HUES64 (cell line): ENCODE measurements around the gene TKT.
A peak's percentile ranks its signal among the peaks of the same experiment; 100 is the strongest.
"Not testable (repeated sequence)": the region's sequence is repeated elsewhere in the genome, so short reads cannot be mapped to it uniquely, and the experiment has no call there.

ENCODE experiments used
- H3K27ac ChIP-seq: 2 replicates; pipeline ENCODE4 v1.7.0; 2013; ENCODE audit warnings: low read depth, low read length, inconsistent platforms
- H3K27me3 ChIP-seq: 2 replicates; pipeline ENCODE4 v1.6.1; 2013; ENCODE audit warnings: mild to moderate bottlenecking, low read length; ENCODE audit not compliant: insufficient read depth
- H3K36me3 ChIP-seq: 2 replicates; pipeline ENCODE4 v1.6.1; 2013; ENCODE audit warnings: mild to moderate bottlenecking, low read length; ENCODE audit not compliant: insufficient read depth
- H3K4me1 ChIP-seq: 2 replicates; pipeline ENCODE4 v1.6.1; 2013; ENCODE audit warnings: mild to moderate bottlenecking, low read length, moderate library complexity; ENCODE audit not compliant: insufficient read depth
- H3K4me3 ChIP-seq: 2 replicates; pipeline ENCODE4 v1.5.1; 2013; ENCODE audit warnings: mild to moderate bottlenecking, low read length, moderate library complexity
- H3K9ac ChIP-seq: 2 replicates; pipeline ENCODE4 v1.6.1; 2013; ENCODE audit warnings: mild to moderate bottlenecking, low read depth, low read length
- H3K9me3 ChIP-seq: 2 replicates; pipeline ENCODE4 v1.6.1; 2013; ENCODE audit warnings: low read depth, low read length; ENCODE audit not compliant: insufficient read depth
- WGBS: fragments of 150-250, 120-280 bp; methylation state at CpG from one replicate; pipeline ENCODE4 v1.1.7; 2013; ENCODE audit warnings: missing lambda C conversion rate; 5-methylcytosine and 5-hydroxymethylcytosine counted together

TKT gene

DNA sequence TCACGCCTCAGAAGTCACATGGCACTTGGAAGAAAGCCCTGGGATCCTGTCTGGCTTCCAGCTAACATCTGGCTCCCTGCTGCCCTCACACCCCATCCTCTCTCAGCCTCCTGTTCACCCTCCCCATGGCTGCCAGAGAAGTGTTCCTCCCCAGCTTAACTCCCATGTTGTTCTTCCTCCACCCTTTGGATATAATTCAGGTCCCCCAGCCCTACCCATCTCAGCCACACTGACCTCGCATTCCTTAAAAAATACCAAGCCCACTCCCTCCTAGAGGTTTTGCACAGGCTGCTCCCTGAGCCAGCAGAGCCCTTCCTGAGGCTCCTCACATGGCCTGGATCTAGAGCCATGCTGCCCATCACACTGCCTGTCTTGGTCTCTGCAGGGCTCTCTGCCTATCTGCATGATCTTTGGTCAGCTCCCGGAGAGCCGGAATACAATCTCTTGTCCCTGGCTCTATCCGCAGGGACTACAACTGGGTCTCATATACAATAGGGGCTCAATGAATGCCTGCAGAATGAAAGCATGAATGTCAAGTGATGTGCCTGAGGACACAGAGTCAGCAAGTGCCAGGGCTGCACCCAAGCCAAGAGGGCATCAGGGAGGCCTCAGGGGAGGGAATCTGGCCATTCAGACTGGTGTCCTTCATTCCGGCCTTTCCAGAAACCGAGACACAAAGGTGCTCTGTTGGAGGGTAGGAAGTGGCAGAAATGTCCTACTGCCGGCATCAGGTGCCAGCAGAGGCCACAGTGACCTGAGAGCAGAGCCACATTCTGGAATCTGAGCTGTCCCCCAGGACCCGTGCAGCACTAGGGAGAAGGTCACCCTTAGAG, 3.8 kb upstream of the TKT start:
- Histone ChIP-seq H3K9ac (peak overlapping the region; percentile 39), H3K27me3 (no peaks in the 10 kb centered on the region), H3K9me3 (no peaks in the 10 kb centered on the region), H3K4me1 (peaks cover 23% of the 10 kb centered on the region), H3K36me3 (no peaks in the 10 kb centered on the region), H3K4me3 (no peak overlapping the region), H3K27ac (peak overlapping the region; percentile 83; the same call in 1 of the 2 replicates)
- 65% methylated on average over 9 of the region's 9 CpGs for WGBS

DNA sequence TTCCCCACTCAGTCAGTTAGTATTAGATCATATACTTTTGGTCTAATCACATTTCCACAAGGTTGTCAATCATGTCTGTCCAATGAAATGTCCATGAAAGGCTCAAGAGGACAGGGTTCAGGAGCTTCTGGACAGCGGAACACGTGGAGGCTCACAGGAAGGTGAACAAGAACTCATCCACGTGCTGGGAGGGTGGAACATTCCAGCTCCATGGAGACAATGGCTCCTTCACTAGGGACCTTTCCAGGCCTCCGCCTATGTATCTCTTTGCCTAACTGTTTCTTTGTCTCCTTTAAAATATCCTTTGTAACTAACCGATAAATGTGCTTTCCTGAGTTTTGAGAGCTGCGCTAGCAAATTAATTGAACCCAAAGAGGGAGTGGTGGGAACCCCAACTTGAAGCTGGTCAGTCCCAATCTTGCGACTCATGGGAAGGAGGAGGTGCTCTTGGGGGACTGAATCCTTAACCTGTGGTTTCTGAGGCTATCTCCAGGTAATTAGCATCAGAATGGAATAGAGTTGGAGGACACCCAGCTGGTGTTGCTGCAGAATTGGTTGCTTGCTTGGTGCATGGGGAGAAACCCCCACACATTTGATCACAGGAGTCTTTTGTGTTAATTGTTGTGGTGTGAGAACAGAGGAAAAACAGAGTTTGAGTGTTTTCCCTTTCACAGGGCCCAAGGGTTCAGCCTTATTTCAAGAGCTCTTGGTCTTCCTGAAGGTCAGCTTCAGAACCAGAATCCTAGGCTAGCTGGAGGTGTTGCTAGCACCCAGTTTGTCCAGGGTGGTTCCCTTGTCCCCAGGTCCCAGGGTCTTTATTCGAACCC, 3.0 kb upstream of the TKT start:
- Histone ChIP-seq H3K9ac (peak overlapping the region; percentile 39), H3K36me3 (no peaks in the 10 kb centered on the region), H3K9me3 (no peaks in the 10 kb centered on the region), H3K27ac (peak overlapping the region; percentile 83; the same call in 1 of the 2 replicates), H3K4me3 (0 out of 2 replicates have a peak overlapping the region, but pooled peaks have one; percentile 4), H3K27me3 (no peaks in the 10 kb centered on the region), H3K4me1 (peaks cover 26% of the 10 kb centered on the region)
- 55% methylated on average over 8 of the region's 8 CpGs for WGBS

DNA sequence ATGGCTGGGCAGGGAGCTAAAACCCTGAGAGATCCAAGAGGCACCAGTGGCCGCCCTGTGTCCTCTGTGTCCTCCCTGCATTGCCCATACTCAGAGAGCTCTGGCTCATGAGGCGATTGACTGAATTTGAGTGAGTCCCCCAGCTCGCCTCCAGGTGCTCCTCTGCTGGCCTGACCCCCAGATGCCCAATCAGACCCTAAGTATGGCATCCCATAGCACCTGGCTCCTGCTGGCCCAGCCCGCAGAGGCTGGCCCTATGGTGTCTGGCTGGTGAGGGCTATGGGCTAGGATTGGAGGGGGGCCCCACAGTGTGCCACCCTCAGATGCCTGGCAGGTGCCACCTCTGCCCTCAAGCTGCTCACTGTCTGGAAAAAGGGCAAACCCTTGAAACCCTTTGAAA, 1.6 kb upstream of the TKT start:
- H3K36me3 ChIP-seq, result no peaks in the 10 kb centered on the region; the same call in 1 of the 2 replicates
- peaks cover 30% of the 10 kb centered on the region for H3K4me1 ChIP-seq
- no peaks in the 10 kb centered on the region for H3K9me3 ChIP-seq
- H3K9ac ChIP-seq, result no peak overlapping the region
- H3K4me3 ChIP-seq, result no peak overlapping the region
- 91% methylated on average over 4 of the region's 4 CpGs for WGBS
- no peak overlapping the region for H3K27ac ChIP-seq
- no peaks in the 10 kb centered on the region for H3K27me3 ChIP-seq

DNA sequence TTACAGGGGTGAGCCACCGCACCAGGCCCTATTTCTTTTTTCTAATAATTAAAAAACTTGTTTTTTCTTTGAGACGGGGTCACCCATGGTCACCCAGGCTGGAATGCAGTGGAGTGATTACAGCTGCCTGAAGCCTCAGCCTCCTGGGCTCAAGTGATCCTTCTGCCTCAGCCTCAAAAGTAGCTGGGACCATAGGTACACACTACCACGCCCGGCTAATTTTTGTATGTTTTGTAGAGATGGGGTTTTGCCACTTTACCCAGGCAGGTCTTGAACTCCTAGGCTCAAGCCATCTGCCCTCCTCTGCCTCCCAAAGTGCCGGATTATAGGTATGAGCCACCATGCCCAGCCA, 858 bp upstream of the TKT start:
- Histone ChIP-seq H3K36me3 (peaks cover 2% of the 10 kb centered on the region; the same call in 1 of the 2 replicates), H3K9me3 (no peaks in the 10 kb centered on the region), H3K4me1 (peaks cover 34% of the 10 kb centered on the region), H3K4me3 (no peak overlapping the region), H3K9ac (no peak overlapping the region), H3K27ac (no peak overlapping the region), H3K27me3 (no peaks in the 10 kb centered on the region)
- WGBS, result 94% methylated on average over 5 of the region's 5 CpGs

DNA sequence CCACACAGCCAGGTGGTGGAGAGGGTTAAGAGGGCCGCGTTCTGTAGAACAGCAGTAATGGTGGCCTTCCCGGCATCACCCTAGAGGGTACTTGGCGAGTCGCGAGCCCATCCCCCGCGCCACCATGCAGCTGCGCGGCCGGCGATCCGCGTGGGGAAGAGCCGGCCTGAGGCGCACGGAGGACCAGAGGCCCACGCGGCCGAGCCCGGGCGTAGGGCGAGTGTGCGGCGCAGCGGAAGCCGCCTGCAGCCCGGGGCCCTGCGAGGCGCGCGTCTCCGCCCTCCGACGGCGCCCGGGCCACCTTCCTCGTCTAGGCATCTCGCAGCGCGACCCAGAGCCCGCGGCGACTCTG, 423 bp downstream of the TKT start:
- no peaks in the 10 kb centered on the region for H3K9me3 ChIP-seq
- H3K9ac ChIP-seq, result peak overlapping the region; percentile 94
- peaks cover 46% of the 10 kb centered on the region for H3K4me1 ChIP-seq
- H3K27me3 ChIP-seq, result no peaks in the 10 kb centered on the region
- H3K27ac ChIP-seq, result peak overlapping the region; percentile 87
- under 1% methylated on average over 44 of the region's 44 CpGs for whole genome bisulfite sequencing
- peaks cover 9% of the 10 kb centered on the region for H3K36me3 ChIP-seq
- peak overlapping the region; percentile 96 for H3K4me3 ChIP-seq

DNA sequence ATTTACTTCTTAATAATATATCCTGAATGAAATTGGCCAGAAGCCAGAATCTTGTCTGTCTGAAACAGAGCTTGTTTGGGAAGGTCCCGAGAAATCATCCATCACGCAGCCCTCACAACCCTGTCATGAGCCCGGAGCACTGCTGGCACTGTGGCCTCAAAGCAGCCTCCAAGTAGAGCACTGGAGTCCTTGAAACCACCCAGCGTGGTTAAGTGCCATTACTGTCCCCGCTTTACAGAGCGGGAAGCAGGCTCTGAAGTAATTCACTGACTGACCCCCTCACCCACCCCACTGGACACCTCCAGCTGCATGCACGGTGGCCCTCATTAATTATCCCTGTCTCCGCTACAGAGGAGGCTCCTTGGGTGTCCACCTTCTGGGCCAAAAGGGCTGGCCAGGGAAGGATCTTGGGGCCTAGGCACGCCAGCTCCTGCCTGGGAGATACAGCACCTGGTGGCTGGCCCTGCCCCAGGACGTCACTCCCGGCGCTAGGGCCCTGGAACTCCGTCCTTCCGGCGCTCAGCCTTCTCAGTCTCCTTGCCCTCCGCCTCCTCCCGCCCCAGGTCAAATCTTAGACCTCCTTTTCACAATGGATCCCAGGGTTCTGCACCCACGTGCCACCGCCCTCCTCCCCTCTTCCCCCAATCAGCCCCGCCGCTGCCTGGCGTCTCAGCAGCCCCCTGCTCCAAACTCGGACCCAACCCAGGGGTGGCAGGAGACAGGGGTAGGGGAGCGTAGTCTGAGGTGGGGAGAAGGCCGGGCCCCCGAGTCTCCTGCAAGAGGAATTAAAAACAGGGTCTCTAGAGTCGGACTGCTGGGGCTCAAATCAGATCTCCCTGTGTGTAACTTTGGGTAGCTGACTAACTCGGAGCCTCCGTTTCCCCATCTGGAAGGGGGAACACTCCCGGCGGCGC, 1.1 kb downstream of the TKT start:
- Histone ChIP-seq H3K4me3 (peak overlapping the region; percentile 96), H3K27me3 (no peaks in the 10 kb centered on the region), H3K9ac (peak overlapping the region; percentile 94), H3K36me3 (peaks cover 9% of the 10 kb centered on the region), H3K27ac (peak overlapping the region; percentile 87), H3K9me3 (no peaks in the 10 kb centered on the region), H3K4me1 (peaks cover 45% of the 10 kb centered on the region)
- WGBS, result 2% methylated on average over 32 of the region's 32 CpGs

DNA sequence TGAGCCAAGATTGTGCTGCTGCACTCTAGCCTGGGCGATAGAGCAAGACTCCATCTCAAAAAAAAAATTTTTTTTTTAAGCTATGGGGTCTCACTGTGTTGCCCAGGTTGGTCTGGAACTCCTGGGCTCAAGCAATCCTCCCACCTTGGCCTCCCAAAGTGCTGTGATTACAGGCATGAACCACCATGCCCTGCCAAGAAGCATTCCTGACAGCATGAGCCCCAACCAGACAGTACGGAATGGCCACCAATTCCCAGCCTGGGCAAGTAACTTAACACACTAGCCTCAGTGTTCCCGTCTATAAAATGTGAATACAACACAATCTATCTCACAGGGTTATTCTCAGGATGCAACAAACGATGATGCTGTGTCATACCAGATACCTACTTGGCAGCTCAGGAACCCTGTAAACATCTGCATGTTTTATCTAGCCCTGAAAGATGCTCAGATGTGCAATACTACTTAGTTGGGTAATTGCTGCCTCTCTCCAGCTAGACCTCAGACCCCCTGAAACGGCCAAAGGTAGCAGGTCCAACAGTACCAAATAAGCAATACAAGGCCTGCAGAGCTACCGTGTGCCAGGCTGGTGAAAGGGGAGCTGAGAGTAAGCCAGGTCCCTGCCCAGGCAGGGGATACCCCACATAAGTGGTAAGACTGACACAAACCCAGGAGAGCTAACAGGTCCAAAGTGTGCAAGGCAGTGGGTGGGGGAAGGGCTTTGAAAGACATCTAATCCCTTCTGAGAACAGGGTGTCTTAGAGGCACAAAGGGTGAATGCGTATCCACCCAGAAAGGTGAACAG, 1.9 kb downstream of the TKT start:
- peak overlapping the region; percentile 96 for H3K4me3 ChIP-seq

DNA sequence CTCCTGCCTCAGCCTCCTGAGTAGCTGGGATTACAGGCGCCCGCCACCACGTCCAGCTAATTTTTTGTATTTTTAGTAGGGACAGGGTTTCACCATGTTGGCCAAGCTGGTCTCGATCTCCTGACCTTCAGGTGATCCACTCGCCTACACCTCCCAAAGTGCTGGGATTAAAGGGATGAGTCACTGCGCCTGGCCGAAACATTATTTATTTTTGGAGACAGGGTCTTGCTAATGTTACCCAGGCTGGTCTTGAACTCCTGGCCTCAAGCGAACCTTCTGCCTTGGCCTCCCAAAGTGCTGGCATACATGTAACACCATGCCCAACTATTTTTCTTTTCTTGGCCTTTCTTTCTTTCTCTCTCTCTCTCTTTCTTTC, 2.9 kb downstream of the TKT start:
- H3K27me3 ChIP-seq, H3K9me3 ChIP-seq: not testable (repeated sequence)
- H3K4me1 ChIP-seq, result peaks cover 27% of the 10 kb centered on the region
- peak overlapping the region; percentile 28; the same call in 1 of the 2 replicates for H3K9ac ChIP-seq
- 79% methylated on average over 8 of the region's 8 CpGs for WGBS
- peak overlapping the region; percentile 68 for H3K27ac ChIP-seq
- peak overlapping the region; percentile 96 for H3K4me3 ChIP-seq
- H3K36me3 ChIP-seq, result peaks cover 16% of the 10 kb centered on the region

More for the DNA sequence above, 1.9 kb downstream of the TKT start:
- Histone ChIP-seq H3K27ac (no peak overlapping the region; the same call in 1 of the 2 replicates), H3K4me1 (peaks cover 36% of the 10 kb centered on the region), H3K9me3 (no peaks in the 10 kb centered on the region), H3K9ac (peak overlapping the region; percentile 94; the same call in 1 of the 2 replicates), H3K36me3 (peaks cover 9% of the 10 kb centered on the region), H3K27me3 (no peaks in the 10 kb centered on the region)
- WGBS, result 60% methylated on average over 7 of the region's 7 CpGs

DNA sequence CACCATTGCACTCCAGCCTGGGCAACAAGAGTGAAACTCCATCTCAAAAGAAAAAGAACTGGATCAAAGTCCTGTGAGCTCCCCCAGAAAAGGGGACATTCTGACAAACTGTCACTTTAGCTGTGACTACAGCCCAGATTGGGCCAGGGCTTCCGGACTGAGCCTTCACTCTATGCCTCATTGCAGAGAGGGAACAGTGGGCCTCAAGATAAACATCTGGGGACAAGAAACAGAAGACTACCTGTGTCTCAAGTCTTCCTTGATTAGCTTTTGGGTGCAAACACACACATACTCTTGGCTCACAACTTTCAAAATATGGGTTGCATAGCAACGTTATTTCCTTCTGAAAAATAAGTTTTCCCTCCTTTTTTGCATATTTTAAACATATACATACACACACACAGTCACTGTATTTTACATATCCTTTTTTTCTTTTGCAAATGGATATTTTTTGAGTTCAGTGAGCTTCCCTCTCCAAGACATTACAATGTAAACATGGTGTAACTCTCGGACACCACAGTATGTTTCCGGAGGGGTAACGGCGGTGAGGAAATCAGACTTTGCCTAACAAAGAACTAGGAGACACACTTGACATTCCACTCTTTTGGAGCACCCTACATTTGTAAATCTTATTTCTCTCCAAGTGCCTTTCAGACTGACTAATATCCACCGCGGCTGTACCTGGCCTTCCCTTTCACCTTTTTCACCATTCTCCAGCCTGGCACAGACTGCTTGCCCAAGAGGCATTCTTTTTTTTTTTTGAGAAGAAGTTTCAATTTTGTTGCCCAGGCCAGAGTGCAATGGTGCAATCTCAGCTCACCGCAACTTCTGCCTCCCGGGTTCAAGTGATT, 3.5 kb downstream of the TKT start:
- 28% methylated on average over 10 of the region's 10 CpGs for WGBS
- peaks cover 27% of the 10 kb centered on the region for H3K4me1 ChIP-seq
- no peaks in the 10 kb centered on the region for H3K27me3 ChIP-seq
- peaks cover 18% of the 10 kb centered on the region for H3K36me3 ChIP-seq
- H3K4me3 ChIP-seq, result peak overlapping the region; percentile 96
- no peaks in the 10 kb centered on the region for H3K9me3 ChIP-seq
- H3K27ac ChIP-seq, result peak overlapping the region; percentile 68; the same call in 1 of the 2 replicates
- peak overlapping the region; percentile 28; the same call in 1 of the 2 replicates for H3K9ac ChIP-seq
